Pancreas (tissue), 10 donors: ENCODE measurements around the gene RRP36. TPM values are rescaled to one million over a fixed set of nuclear protein-coding genes. Genes with fewer than 3 reads are reported as not detected.

Source experiments
- ATAC-seq, 4 donors: fragments of 200-7000 bp; cut with Tn5 transposase; one replicate each; pipeline versions ENCODE4 v1.8.0 to v1.9.1; 2020; ENCODE audit warnings: mild to moderate bottlenecking in 4 of 4, moderate library complexity in 4 of 4
- DNase-seq, 6 donors: peaks; one replicate each; pipeline ENCODE4 v3.0.0-alpha.2; 2020
- FAIRE-seq: peaks from 2 replicates; lab custom pipeline; 2012; peaks lifted over from hg19 to GRCh38; lab: Jason Lieb, UNC
- H3K27ac ChIP-seq, 4 donors: fragments of 200-600 bp; sonication (generic); 1 replicate in 3 of 4; 2 replicates in 1 of 4; pipeline versions ENCODE4 v1.5.0 to v1.8.0; 2020
- H3K27me3 ChIP-seq, 4 donors: fragments of 200-600 bp; one replicate each; pipeline ENCODE4 v1.8.0; 2021
- H3K36me3 ChIP-seq, 3 donors: fragments of 200-600 bp; sonication (generic) in 1 of 3; one replicate each; pipeline versions ENCODE4 v1.5.0 to v1.8.0; 2020 to 2021
- H3K4me1 ChIP-seq, 3 donors: fragments of 200-600 bp; one replicate each; pipeline ENCODE4 v1.8.0; 2021
- H3K4me3 ChIP-seq, 4 donors: fragments of 200-600 bp; sonication (generic) in 2 of 4; one replicate each; pipeline versions ENCODE4 v1.5.0 to v1.8.0; 2020 to 2021
- H3K9me3 ChIP-seq, 4 donors: fragments of 200-600 bp; one replicate each; pipeline ENCODE4 v1.8.0; 2021
- CTCF ChIP-seq, 4 donors: fragments of 200-600 bp; sonication (generic) in 3 of 4; IDR thresholded peaks; one replicate each; pipeline versions ENCODE4 v1.5.0 to v1.8.0; 2021; ENCODE audit warnings: antibody characterized with exemption in 4 of 4
- WGBS, 2 donors: extraction: QIAGEN DNeasy Blood & Tissue Kit; methylation state at CpG; one replicate each; pipeline ENCODE4 v1.1.7; 2013; 5-methylcytosine and 5-hydroxymethylcytosine counted together
- intact Hi-C, 3 donors: fragments of 100-400 bp; cut with DNase I; formaldehyde crosslinking; loops; one replicate each; pipeline versions ENCODE4 v1.11.1 to v1.14.2; 2022
- polyA plus RNA-seq, 2 donors: library from polyadenylated mRNA; stranded (reverse); fragments of 200-250 nt; gene quantifications; one replicate each; pipeline ENCODE4 v1.2.3, GENCODE V29; 2013
- total RNA-seq, 6 donors: library from RNA; stranded (reverse); fragmentation: NEBNext Ultra II Directional in 4 of 6; extraction: Animal tissue kit (Norgen Biotek cat#: 25700) in 4 of 6; gene quantifications; one replicate each; pipeline versions ENCODE4 v1.2.1 to v1.2.4, GENCODE V29; 2021 to 2023
- donor health status: healthy with polysubstance abuse.
- donor health status: DM: no; HTN: no; CAD: no; lungs with moderate emphysema.
- donor health status: DM: no; HTN: no; CAD: no.
- donor health status: control.
- donor health status: control.
- donor health status: Bipolar disorder and iron deficiency.
- donor health status: DM: yes; HTN: yes; CAD: no.
- donor health status: DM: no; HTN: no; CAD: no.
- donor health status: DM: no; HTN: no; CAD: no.
- donor health status: DM: yes; HTN: yes; CAD: no.

Gene RRP36
- total and polyA plus RNA-seq, 8 donors = 13.2 to 32.9 (median 22.3) TPM

GRCh38 chr6:43005844-43006243 lies 15.6 kb upstream of the RRP36 start:
- H3K27ac ChIP-seq = no peak overlapping the region
- intact Hi-C loops = no loop called here
- no peaks in the 10 kb centered on the region for H3K27me3 ChIP-seq
- FAIRE-seq (no peak), DNase-seq (no peak), ATAC-seq (no peak)
- no peak overlapping the region for H3K4me3 ChIP-seq
- H3K4me1 ChIP-seq = no peaks in the 10 kb centered on the region
- peaks cover 0 to 24% (median 7%) of the 10 kb centered on the region in 3 donors for H3K36me3 ChIP-seq
- 83 to 90% methylated on average over 5 of the region's 5 CpGs for WGBS, 2 donors
- TF ChIP-seq CTCF (IDR thresholded peaks at IDR 0.05) = no peak
- H3K9me3 ChIP-seq = no peaks in the 10 kb centered on the region

- H3K27ac ChIP-seq = no peak overlapping the region
- DNase-seq (no peak), ATAC-seq (no peak), FAIRE-seq (no peak)
- intact Hi-C loops = no loop called here
- H3K36me3 ChIP-seq = peaks cover 0 to 28% (median 7%) of the 10 kb centered on the region in 3 donors
- no peaks in the 10 kb centered on the region for H3K9me3 ChIP-seq
- H3K27me3 ChIP-seq = no peaks in the 10 kb centered on the region
- no peaks in the 10 kb centered on the region for H3K4me1 ChIP-seq
- TF ChIP-seq CTCF (IDR thresholded peaks at IDR 0.05) = no peak
- 94 to 96% methylated on average over 11 of the region's 11 CpGs for WGBS, 2 donors
- H3K4me3 ChIP-seq = no peak overlapping the region
Measured at GRCh38 chr6:43006251-43006650, 15.2 kb upstream of the RRP36 start.

GRCh38 chr6:43007126-43007525 lies 14.3 kb upstream of the RRP36 start:
- no peak for ATAC-seq
- Histone ChIP-seq H3K36me3 (peaks cover 0 to 32% (median 7%) of the 10 kb centered on the region in 3 donors), H3K9me3 (no peaks in the 10 kb centered on the region), H3K4me1 (no peaks in the 10 kb centered on the region), H3K27ac (no peak overlapping the region), H3K4me3 (no peak overlapping the region), H3K27me3 (no peaks in the 10 kb centered on the region)
- WGBS, 2 donors = 91% methylated on average over 9 of the region's 9 CpGs
- DNase-seq = no peak
- TF ChIP-seq CTCF (IDR thresholded peaks at IDR 0.05) = no peak
- no peak for FAIRE-seq
- intact Hi-C loops = no loop called here

GRCh38 chr6:43009124-43009523 lies 12.3 kb upstream of the RRP36 start:
- no peak overlapping the region for H3K27ac ChIP-seq
- no peak for FAIRE-seq
- peak in 1 of 6 donors; percentile 42 for DNase-seq
- 67% methylated on average over 6 of the region's 6 CpGs for WGBS, 2 donors
- H3K36me3 ChIP-seq = peaks cover 0 to 32% (median 7%) of the 10 kb centered on the region in 3 donors
- H3K9me3 ChIP-seq = no peaks in the 10 kb centered on the region
- ATAC-seq = no peak
- intact Hi-C loops = no loop called here
- H3K4me1 ChIP-seq = peaks cover 0 to 4% (median 4%) of the 10 kb centered on the region in 3 donors
- H3K4me3 ChIP-seq = no peak overlapping the region
- H3K27me3 ChIP-seq = no peaks in the 10 kb centered on the region
- TF ChIP-seq CTCF (IDR thresholded peaks at IDR 0.05) = no peak

- H3K9me3 ChIP-seq = no peaks in the 10 kb centered on the region
- FAIRE-seq (no peak), DNase-seq (no peak), ATAC-seq (no peak)
- H3K27ac ChIP-seq = no peak overlapping the region
- no peak overlapping the region for H3K4me3 ChIP-seq
- intact Hi-C loops = no loop called here
- peaks cover 0 to 18% (median 4%) of the 10 kb centered on the region in 3 donors for H3K4me1 ChIP-seq
- H3K36me3 ChIP-seq = peaks cover 0 to 32% (median 7%) of the 10 kb centered on the region in 3 donors
- TF ChIP-seq CTCF (IDR thresholded peaks at IDR 0.05) = no peak
- WGBS, 2 donors = 86 to 87% methylated on average over 6 of the region's 6 CpGs
- H3K27me3 ChIP-seq = no peaks in the 10 kb centered on the region
Measured at GRCh38 chr6:43011207-43011606, 10.2 kb upstream of the RRP36 start.
